Type B pancreatic cell (in vitro differentiated cells): ENCODE measurements around the gene ANK3. TPM values are rescaled to one million over a fixed set of nuclear protein-coding genes. Genes with fewer than 3 reads are reported as not detected.

Source experiments
- DNase-seq: peaks from one replicate; pipeline ENCODE4 v3.0.0; 2021; ENCODE audit warnings: mixed read lengths; ENCODE audit not compliant: unreplicated experiment; ENCODE audit errors: extremely low spot score
- H3K27ac Mint-ChIP-seq: 2 replicates; pipeline ENCODE4 v1.8.0; 2021; ENCODE audit warnings: mild to moderate bottlenecking, mixed read lengths
- H3K27me3 Mint-ChIP-seq: 2 replicates; pipeline ENCODE4 v1.8.0; 2021; ENCODE audit warnings: mixed read lengths
- H3K36me3 Mint-ChIP-seq: 2 replicates; pipeline ENCODE4 v1.8.0; 2021; ENCODE audit warnings: mixed read lengths
- H3K4me1 Mint-ChIP-seq: one replicate; pipeline ENCODE4 v1.8.0; 2021; ENCODE audit warnings: mixed read lengths; ENCODE audit not compliant: unreplicated experiment
- H3K4me3 Mint-ChIP-seq: 2 replicates; pipeline ENCODE4 v1.8.0; 2021; ENCODE audit warnings: mild to moderate bottlenecking, mixed read lengths
- H3K9me3 Mint-ChIP-seq: 2 replicates; pipeline ENCODE4 v1.8.0; 2021; ENCODE audit warnings: mixed read lengths
- CTCF ChIP-seq: fragments of 200-600 bp; sonication (generic); conservative IDR thresholded peaks from 2 replicates; pipeline ENCODE4 v1.5.0; 2021; ENCODE audit warnings: antibody characterized with exemption, mild to moderate bottlenecking
- total RNA-seq: library from RNA; stranded (reverse); gene quantifications from 2 replicates; pipeline ENCODE4 v1.2.1, GENCODE V29; 2021; ENCODE audit warnings: low replicate concordance

Gene ANK3
- total RNA-seq, 1 donor from 2014 or later = 90.2 TPM

- Mint-ChIP-seq H3K4me3 (no peak overlapping the region), H3K36me3 (no peaks in the 10 kb centered on the region), H3K27ac (no peak overlapping the region), H3K27me3 (no peaks in the 10 kb centered on the region), H3K9me3 (no peaks in the 10 kb centered on the region), H3K4me1 (peaks cover 30% of the 10 kb centered on the region)
- no peak for DNase-seq
- no peak for TF ChIP-seq CTCF
Measured at GRCh38 chr10:60367024-60367423, 22.7 kb downstream of the ANK3 start.

GRCh38 chr10:60363187-60363586 is 26.5 kb downstream of the ANK3 start:
- no peak overlapping the region for H3K27ac Mint-ChIP-seq
- TF ChIP-seq CTCF = no peak
- peaks cover 19% of the 10 kb centered on the region for H3K4me1 Mint-ChIP-seq
- no peaks in the 10 kb centered on the region for H3K36me3 Mint-ChIP-seq
- DNase-seq = no peak
- no peaks in the 10 kb centered on the region for H3K27me3 Mint-ChIP-seq
- H3K9me3 Mint-ChIP-seq = no peaks in the 10 kb centered on the region
- H3K4me3 Mint-ChIP-seq = no peak overlapping the region

- H3K9me3 Mint-ChIP-seq = no peaks in the 10 kb centered on the region
- no peak overlapping the region for H3K4me3 Mint-ChIP-seq
- peaks cover 12% of the 10 kb centered on the region for H3K4me1 Mint-ChIP-seq
- DNase-seq = no peak
- no peak overlapping the region for H3K27ac Mint-ChIP-seq
- TF ChIP-seq CTCF = no peak
- H3K27me3 Mint-ChIP-seq = no peaks in the 10 kb centered on the region
- no peaks in the 10 kb centered on the region for H3K36me3 Mint-ChIP-seq
Measured at GRCh38 chr10:60362461-60362860, 27.2 kb downstream of the ANK3 start.

GRCh38 chr10:60359066-60359465 is 30.6 kb downstream of the ANK3 start:
- TF ChIP-seq CTCF = no peak
- H3K27me3 Mint-ChIP-seq = no peaks in the 10 kb centered on the region
- peaks cover 5% of the 10 kb centered on the region for H3K4me1 Mint-ChIP-seq
- no peak for DNase-seq
- H3K36me3 Mint-ChIP-seq = no peaks in the 10 kb centered on the region
- no peaks in the 10 kb centered on the region for H3K9me3 Mint-ChIP-seq
- H3K27ac Mint-ChIP-seq = no peak overlapping the region
- no peak overlapping the region for H3K4me3 Mint-ChIP-seq

- Mint-ChIP-seq H3K36me3 (no peaks in the 10 kb centered on the region), H3K27me3 (no peaks in the 10 kb centered on the region), H3K9me3 (no peaks in the 10 kb centered on the region), H3K27ac (no peak overlapping the region), H3K4me1 (peaks cover 13% of the 10 kb centered on the region), H3K4me3 (no peak overlapping the region)
- DNase-seq = no peak
- TF ChIP-seq CTCF = no peak
Measured at GRCh38 chr10:60358282-60358681, 31.4 kb downstream of the ANK3 start.
